HepG2 (cell line): ENCODE measurements around the gene CFAP100. TPM values are rescaled to one million over a fixed set of nuclear protein-coding genes. Genes with fewer than 3 reads are reported as not detected.
A peak's percentile ranks its signal among the peaks of the same experiment; 100 is the strongest.

ENCODE experiments used
- ATF1 ChIP-seq: IDR thresholded peaks from 2 replicates; pipeline ENCODE4 v1.6.1; 2016; ENCODE audit warnings: mild to moderate bottlenecking, control low read depth
- GABPA ChIP-seq, 2 experiments: IDR thresholded peaks; 2 replicates each; pipeline ENCODE4 v1.6.1; 2011 to 2016; ENCODE audit warnings: low read depth in 2 of 2, low read length in 1 of 2, missing biosample characterization in 1 of 2, missing genetic modification characterization in 1 of 2
- HNRNPK ChIP-seq: fragments of 200-400 bp; formaldehyde crosslinking; IDR thresholded peaks from 2 replicates; pipeline ENCODE4 v1.6.1; 2018; ENCODE audit warnings: low read length, low read depth, moderate library complexity, mild to moderate bottlenecking; ENCODE audit not compliant: poor library complexity, severe bottlenecking
- NCOA2 ChIP-seq: sonication (generic); formaldehyde crosslinking; IDR thresholded peaks from 2 replicates; pipeline ENCODE4 v1.8.0; 2022; ENCODE audit warnings: inconsistent platforms
- NFATC3 ChIP-seq: sonication (generic); formaldehyde crosslinking; IDR thresholded peaks from 2 replicates; pipeline ENCODE4 v1.5.1; 2020; ENCODE audit warnings: mild to moderate bottlenecking, missing genetic modification reagents
- PRMT3 ChIP-seq: sonication (generic); formaldehyde crosslinking; IDR thresholded peaks from 2 replicates; pipeline ENCODE4 v1.8.1; 2022; ENCODE audit warnings: low read depth, mild to moderate bottlenecking, moderate library complexity, missing genetic modification reagents, borderline replicate concordance
- RFX1 ChIP-seq: fragments of 450-650 bp; IDR thresholded peaks from 2 replicates; pipeline ENCODE4 v1.6.1; 2017
- SOX6 ChIP-seq, 2 experiments: fragments of 450-650 bp in 1 of 2; sonication (generic) in 1 of 2; formaldehyde crosslinking in 1 of 2; IDR thresholded peaks; 2 replicates each; pipeline versions ENCODE4 v1.4.0 to v1.6.1; 2017 to 2020; ENCODE audit warnings: antibody characterized with exemption in 1 of 2, mild to moderate bottlenecking in 1 of 2, missing genetic modification reagents in 1 of 2
- ZNF101 ChIP-seq: sonication (generic); formaldehyde crosslinking; IDR thresholded peaks from 2 replicates; pipeline ENCODE4 v1.4.0; 2020; ENCODE audit warnings: mild to moderate bottlenecking, low read depth, missing genetic modification reagents, borderline replicate concordance
- ZNF205 ChIP-seq: IDR thresholded peaks from 2 replicates; pipeline ENCODE4 v1.6.1; 2018; ENCODE audit warnings: missing biosample characterization, missing genetic modification reagents
- ZNF317 ChIP-seq: sonication (generic); formaldehyde crosslinking; IDR thresholded peaks from 2 replicates; pipeline ENCODE4 v1.5.0; 2020; ENCODE audit warnings: mild to moderate bottlenecking, missing genetic modification reagents
- ZNF589 ChIP-seq: sonication (generic); formaldehyde crosslinking; conservative IDR thresholded peaks from 2 replicates; pipeline ENCODE4 v1.8.0; 2022; ENCODE audit warnings: mild to moderate bottlenecking, moderate library complexity, missing genetic modification reagents
- ZNF839 ChIP-seq: sonication (generic); formaldehyde crosslinking; IDR thresholded peaks from 2 replicates; pipeline ENCODE4 v1.4.0; 2020; ENCODE audit warnings: missing genetic modification reagents, mild to moderate bottlenecking, borderline replicate concordance
- polyA plus RNA-seq, 8 experiments: library from polyadenylated mRNA; depleted of rRNA in 3 of 8; stranded (reverse) in 7 of 8; unstranded in 1 of 8; fragments of >200 nt; fragmentation: Illumina TruSeq in 4 of 8; extraction: Trizol in 4 of 8; gene quantifications; 2 replicates each; pipeline versions ENCODE4 v1.2.1 to v1.2.3, GENCODE V29; 2011 to 2016; ENCODE audit warnings: low read depth in 4 of 8, missing spikeins in 1 of 8, mixed read lengths in 1 of 8; ENCODE audit not compliant: insufficient read depth in 1 of 8
- total RNA-seq, 5 experiments: library from RNA; depleted of rRNA; stranded (reverse); fragments of >200 nt; fragmentation: Illumina TruSeq; extraction: Trizol; gene quantifications; 2 replicates each; pipeline ENCODE4 v1.2.3, GENCODE V29; 2016; ENCODE audit warnings: low read depth in 1 of 5
- TF ChIP-seq, protein P1 (sequence below): IDR thresholded peaks from 2 replicates; pipeline ENCODE4 v1.6.1; 2016; ENCODE audit warnings: missing genetic modification reagents, missing compliant biosample characterization
- TF ChIP-seq, protein P2 (sequence below): sonication (generic); formaldehyde crosslinking; IDR thresholded peaks from 2 replicates; pipeline ENCODE4 v1.5.0; 2020; ENCODE audit warnings: missing genetic modification reagents
- TF ChIP-seq, protein P3 (sequence below): sonication (generic); formaldehyde crosslinking; IDR thresholded peaks from 2 replicates; pipeline ENCODE4 v1.5.0; 2020; ENCODE audit warnings: missing genetic modification reagents, mild to moderate bottlenecking, borderline replicate concordance
- TF ChIP-seq, protein P4 (sequence below): sonication (generic); formaldehyde crosslinking; IDR thresholded peaks from 2 replicates; pipeline ENCODE4 v1.8.0; 2022; ENCODE audit warnings: mild to moderate bottlenecking, missing genetic modification reagents, moderate library complexity

CFAP100 gene
- total and polyA plus RNA-seq, 2 of the 13 experiments (the other 11 are each of a cell fraction or from before 2014, with no cell fraction given), result 0.32 TPM; not detected in 1

DNA sequence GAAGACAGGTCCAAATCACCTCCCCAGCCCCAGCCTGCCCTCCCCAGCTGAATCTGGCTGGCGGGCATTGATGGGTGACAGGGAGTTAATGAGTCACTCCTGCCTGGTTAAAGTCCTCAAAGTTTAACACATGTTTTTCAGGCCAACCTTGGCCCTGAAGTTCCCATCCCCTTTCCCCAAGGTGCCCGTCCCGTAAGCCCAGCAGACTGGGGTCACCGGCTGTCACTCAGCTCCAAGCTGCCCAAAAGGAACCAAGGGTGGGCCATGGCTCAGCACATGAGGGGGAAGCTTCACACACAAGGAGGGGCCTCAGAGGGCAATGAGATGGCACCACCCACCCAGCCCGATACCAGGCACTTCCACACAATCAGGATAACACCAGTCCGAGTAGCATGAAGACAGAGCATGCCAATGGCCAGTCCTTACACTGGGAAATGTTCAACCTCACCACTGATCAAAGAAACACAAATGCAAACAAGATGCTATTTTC, 27.3 kb upstream of the CFAP100 start (continued):
- TF ChIP-seq, protein P1, sequence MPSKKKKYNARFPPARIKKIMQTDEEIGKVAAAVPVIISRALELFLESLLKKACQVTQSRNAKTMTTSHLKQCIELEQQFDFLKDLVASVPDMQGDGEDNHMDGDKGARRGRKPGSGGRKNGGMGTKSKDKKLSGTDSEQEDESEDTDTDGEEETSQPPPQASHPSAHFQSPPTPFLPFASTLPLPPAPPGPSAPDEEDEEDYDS (CRISPR knock-in tag), result no peak
- TF ChIP-seq PRMT3 (no peak), HNRNPK (no peak), NCOA2 (CRISPR knock-in tag) (0 out of 2 replicates have a peak, but pooled peaks have one; percentile 14), ZNF101 (CRISPR knock-in tag) (no peak), ZNF205 (CRISPR knock-in tag) (no peak), ZNF589 (CRISPR knock-in tag) (no peak), ZNF839 (no peak), ATF1 (CRISPR knock-in tag) (no peak), ZNF317 (CRISPR knock-in tag) (no peak), RFX1 (no peak), NFATC3 (CRISPR knock-in tag) (no peak), SOX6 (IDR thresholded peaks at IDR 0.05) (no peak), SOX6 (CRISPR knock-in tag; IDR thresholded peaks at IDR 0.05) (no peak), GABPA (IDR thresholded peaks at IDR 0.05; ENCODE audit: low read depth, low read length) (no peak), GABPA (CRISPR knock-in tag; IDR thresholded peaks at IDR 0.05; ENCODE audit: low read depth) (no peak)
- TF ChIP-seq, protein P2, sequence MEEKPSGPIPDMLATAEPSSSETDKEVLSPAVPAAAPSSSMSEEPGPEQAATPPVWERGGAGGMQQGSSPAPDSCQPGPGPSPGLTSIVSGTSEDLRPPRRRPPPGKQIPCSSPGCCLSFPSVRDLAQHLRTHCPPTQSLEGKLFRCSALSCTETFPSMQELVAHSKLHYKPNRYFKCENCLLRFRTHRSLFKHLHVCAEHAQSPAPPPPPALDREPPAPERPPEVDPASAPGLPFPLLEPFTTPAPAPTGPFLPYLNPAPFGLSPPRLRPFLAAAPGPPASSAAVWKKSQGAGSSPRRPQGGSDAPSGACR, result no peak
- TF ChIP-seq, protein P3, sequence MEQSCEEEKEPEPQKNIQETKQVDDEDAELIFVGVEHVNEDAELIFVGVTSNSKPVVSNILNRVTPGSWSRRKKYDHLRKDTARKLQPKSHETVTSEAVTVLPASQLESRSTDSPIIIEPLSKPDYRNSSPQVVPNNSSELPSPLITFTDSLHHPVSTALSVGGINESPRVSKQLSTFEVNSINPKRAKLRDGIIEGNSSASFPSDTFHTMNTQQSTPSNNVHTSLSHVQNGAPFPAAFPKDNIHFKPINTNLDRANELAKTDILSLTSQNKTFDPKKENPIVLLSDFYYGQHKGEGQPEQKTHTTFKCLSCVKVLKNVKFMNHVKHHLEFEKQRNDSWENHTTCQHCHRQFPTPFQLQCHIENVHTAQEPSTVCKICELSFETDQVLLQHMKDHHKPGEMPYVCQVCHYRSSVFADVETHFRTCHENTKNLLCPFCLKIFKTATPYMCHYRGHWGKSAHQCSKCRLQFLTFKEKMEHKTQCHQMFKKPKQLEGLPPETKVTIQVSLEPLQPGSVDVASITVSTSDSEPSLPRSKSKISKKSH (CRISPR knock-in tag), result no peak
- TF ChIP-seq, protein P4, sequence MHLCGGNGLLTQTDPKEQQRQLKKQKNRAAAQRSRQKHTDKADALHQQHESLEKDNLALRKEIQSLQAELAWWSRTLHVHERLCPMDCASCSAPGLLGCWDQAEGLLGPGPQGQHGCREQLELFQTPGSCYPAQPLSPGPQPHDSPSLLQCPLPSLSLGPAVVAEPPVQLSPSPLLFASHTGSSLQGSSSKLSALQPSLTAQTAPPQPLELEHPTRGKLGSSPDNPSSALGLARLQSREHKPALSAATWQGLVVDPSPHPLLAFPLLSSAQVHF (CRISPR knock-in tag), result no peak
